SW480 (cell line): Measurements from ENCODE around the gene TMEM198.

Source experiments
- DNase-seq: peaks from one replicate; pipeline ENCODE4 v3.0.0-alpha.2; 2016; ENCODE audit warnings: low spot score

Gene TMEM198

GRCh38 chr2:219526320-219527075, 17.3 kb upstream of the TMEM198 start:
- no peak for DNase-seq

GRCh38 chr2:219527076-219527394, 16.8 kb upstream of the TMEM198 start:
- DNase-seq: no peak

- DNase-seq: no peak
Measured at GRCh38 chr2:219527472-219527871, 16.4 kb upstream of the TMEM198 start.

- DNase-seq: peak; percentile 72
Measured at GRCh38 chr2:219530048-219530963, 13.5 kb upstream of the TMEM198 start.

- DNase-seq: peak; percentile 32
Measured at GRCh38 chr2:219531639-219532377, 12.0 kb upstream of the TMEM198 start.

GRCh38 chr2:219532378-219532649, 11.5 kb upstream of the TMEM198 start:
- no peak for DNase-seq

- peak; percentile 77 for DNase-seq
Measured at GRCh38 chr2:219533930-219534661, 9.7 kb upstream of the TMEM198 start.

- DNase-seq: no peak
Measured at GRCh38 chr2:219536425-219536824, 7.4 kb upstream of the TMEM198 start.

- DNase-seq: no peak
Measured at GRCh38 chr2:219536967-219537366, 6.9 kb upstream of the TMEM198 start.

- peak; percentile 32 for DNase-seq
Measured at GRCh38 chr2:219537657-219538488, 6.0 kb upstream of the TMEM198 start.

- no peak for DNase-seq
Measured at GRCh38 chr2:219538504-219538951, 5.3 kb upstream of the TMEM198 start.

- no peak for DNase-seq
Measured at GRCh38 chr2:219538956-219539788, 4.7 kb upstream of the TMEM198 start.

- no peak for DNase-seq
Measured at GRCh38 chr2:219539926-219540678, 3.7 kb upstream of the TMEM198 start.

GRCh38 chr2:219540784-219541504, 2.9 kb upstream of the TMEM198 start:
- DNase-seq: no peak

- peak; percentile 90 for DNase-seq
Measured at GRCh38 chr2:219541611-219542180, 2.1 kb upstream of the TMEM198 start.

GRCh38 chr2:219542931-219543595, 765 bp upstream of the TMEM198 start:
- no peak for DNase-seq

GRCh38 chr2:219544567-219544966, 739 bp downstream of the TMEM198 start:
- DNase-seq: no peak
